HG03378 (cell line): ENCODE results near the gene FCER1A.
"Not testable (repeated sequence)": the region's sequence is repeated elsewhere in the genome, so short reads cannot be mapped to it uniquely, and the experiment has no call there.

Experiments used
- ATAC-seq: cut with Tn5 transposase; IDR thresholded peaks from one replicate; pipeline ENCODE4 v1.9.1; 2021; ENCODE audit warnings: mild to moderate bottlenecking, moderate library complexity; ENCODE audit not compliant: unreplicated experiment

FCER1A gene

GRCh38 chr1:159349374-159349773 lies 47.2 kb downstream of the FCER1A start:
- not testable (repeated sequence) for ATAC-seq

- ATAC-seq, result no peak
These were observed 50.3 kb downstream of the FCER1A start for GRCh38 chr1:159352436-159352835.
